Activated CD4-positive, alpha-beta T cell treated with anti-CD3 and anti-CD28 coated beads, Interleukin-2, amount 10 ng/mL, durations not matched to agents 7 days and 5 days (primary cell): Measurements from ENCODE around the gene RNF146. TPM values are rescaled to one million over a fixed set of nuclear protein-coding genes. Genes with fewer than 3 reads are reported as not detected.
"Not testable (repeated sequence)": the region's sequence is repeated elsewhere in the genome, so short reads cannot be mapped to it uniquely, and the experiment has no call there.

ENCODE experiments used
- CTCF ChIA-PET: fragments of 350-600 bp; sonication (Branson Sonifier 250); formaldehyde crosslinking; loops from one replicate; lab custom pipeline; 2021; ENCODE audit warnings: antibody characterized with exemption; lab: Charles Lee
- POLR2A ChIA-PET: fragments of 350-600 bp; sonication (Branson Sonifier 250); formaldehyde crosslinking; loops from one replicate; lab custom pipeline; 2021; ENCODE audit warnings: antibody characterized with exemption; lab: Charles Lee
- DNase-seq: peaks from one replicate; pipeline ENCODE4 v3.0.0-alpha.2; 2020
- H3K27ac Mint-ChIP-seq: one replicate; pipeline ENCODE4 v1.8.0; 2021; ENCODE audit warnings: mild to moderate bottlenecking, moderate library complexity, mixed read lengths
- H3K27me3 Mint-ChIP-seq: one replicate; pipeline ENCODE4 v1.8.0; 2021; ENCODE audit warnings: mixed read lengths
- H3K36me3 Mint-ChIP-seq: one replicate; pipeline ENCODE4 v1.8.0; 2021; ENCODE audit warnings: low read depth, mixed read lengths
- H3K4me1 Mint-ChIP-seq: one replicate; pipeline ENCODE4 v1.8.0; 2021; ENCODE audit warnings: mixed read lengths
- H3K4me3 Mint-ChIP-seq: one replicate; pipeline ENCODE4 v1.8.0; 2021; ENCODE audit warnings: mild to moderate bottlenecking, moderate library complexity, mixed read lengths
- H3K9me3 Mint-ChIP-seq: one replicate; pipeline ENCODE4 v1.8.0; 2021; ENCODE audit warnings: mixed read lengths
- total RNA-seq, 2 experiments: library from RNA; stranded (reverse); gene quantifications; one replicate each; pipeline ENCODE4 v1.2.3, GENCODE V29; 2021

Gene RNF146
- 10 to 100 TPM; 22.4 to 25.8 TPM for total RNA-seq

GRCh38 chr6:127266178-127266891 lies at the start of gene RNF146:
Gene RNF146 (plus strand): TSS chr6:127266864. CDS start chr6:127280339, 13,475 bp downstream.
- Mint-ChIP-seq H3K27me3 (peaks cover 9% of the 10 kb centered on the region), H3K4me3 (peak within 1 kb of the TSS; percentile 99), H3K27ac (peak within 1 kb of the TSS; percentile 99), H3K36me3 (peaks cover 13% of the 10 kb centered on the region), H3K9me3 (no peaks in the 10 kb centered on the region), H3K4me1 (peaks cover 41% of the 10 kb centered on the region)
- POLR2A ChIA-PET: interaction anchor here (0.7 kb wide), 2 partner anchors 35 to 250 kb away, joined by 3 to 6 read pairs; no protein-coding TSS in a partner anchor
- CTCF ChIA-PET: interaction anchor here (0.6 to 2.5 kb wide), 16 partner anchors 10 to 273 kb away, joined by 3 to 16 read pairs (median 4); no protein-coding TSS in a partner anchor
- DNase-seq: peak; percentile 71

GRCh38 chr6:127219869-127220268 lies 46.8 kb upstream of the RNF146 start:
- no peak overlapping the region for H3K4me3 Mint-ChIP-seq
- no peaks in the 10 kb centered on the region for H3K4me1 Mint-ChIP-seq
- ChIA-PET POLR2A (no interaction called here), CTCF (no interaction called here)
- DNase-seq: no peak
- peaks cover 10% of the 10 kb centered on the region for H3K27me3 Mint-ChIP-seq
- no peaks in the 10 kb centered on the region for H3K9me3 Mint-ChIP-seq
- H3K27ac Mint-ChIP-seq: no peak overlapping the region
- H3K36me3 Mint-ChIP-seq: no peaks in the 10 kb centered on the region

- H3K4me3 Mint-ChIP-seq: no peak overlapping the region
- no peak for DNase-seq
- ChIA-PET CTCF (no interaction called here), POLR2A (no interaction called here)
- peaks cover 10% of the 10 kb centered on the region for H3K27me3 Mint-ChIP-seq
- H3K36me3 Mint-ChIP-seq: no peaks in the 10 kb centered on the region
- no peaks in the 10 kb centered on the region for H3K4me1 Mint-ChIP-seq
- no peak overlapping the region for H3K27ac Mint-ChIP-seq
- H3K9me3 Mint-ChIP-seq: no peaks in the 10 kb centered on the region
These were observed 45.5 kb upstream of the RNF146 start for GRCh38 chr6:127221201-127221600.

GRCh38 chr6:127222418-127222817 lies 44.2 kb upstream of the RNF146 start:
- Mint-ChIP-seq H3K4me1 (no peaks in the 10 kb centered on the region), H3K27ac (no peak overlapping the region), H3K27me3 (peaks cover 9% of the 10 kb centered on the region), H3K36me3 (no peaks in the 10 kb centered on the region), H3K4me3 (no peak overlapping the region), H3K9me3 (no peaks in the 10 kb centered on the region)
- ChIA-PET CTCF (no interaction called here), POLR2A (no interaction called here)
- DNase-seq: no peak

- ChIA-PET CTCF (no interaction called here), POLR2A (no interaction called here)
- no peaks in the 10 kb centered on the region for H3K9me3 Mint-ChIP-seq
These were observed 41.2 kb upstream of the RNF146 start for GRCh38 chr6:127225497-127225896.

GRCh38 chr6:127233819-127234218 lies 32.8 kb upstream of the RNF146 start:
- H3K4me3 Mint-ChIP-seq, H3K4me1 Mint-ChIP-seq, H3K9me3 Mint-ChIP-seq, CTCF ChIA-PET, DNase-seq, POLR2A ChIA-PET, H3K27ac Mint-ChIP-seq, H3K36me3 Mint-ChIP-seq: not testable (repeated sequence)
- peaks cover 11% of the 10 kb centered on the region for H3K27me3 Mint-ChIP-seq

More at GRCh38 chr6:127225497-127225896, 41.2 kb upstream of the RNF146 start:
- Mint-ChIP-seq H3K4me1 (no peaks in the 10 kb centered on the region), H3K4me3 (no peak overlapping the region), H3K36me3 (no peaks in the 10 kb centered on the region), H3K27ac (no peak overlapping the region), H3K27me3 (peaks cover 5% of the 10 kb centered on the region)
- DNase-seq: no peak

GRCh38 chr6:127243501-127243900 lies 23.2 kb upstream of the RNF146 start:
- Mint-ChIP-seq H3K27ac (no peak overlapping the region), H3K4me1 (no peaks in the 10 kb centered on the region), H3K9me3 (no peaks in the 10 kb centered on the region), H3K36me3 (no peaks in the 10 kb centered on the region), H3K27me3 (peaks cover 6% of the 10 kb centered on the region), H3K4me3 (no peak overlapping the region)
- ChIA-PET CTCF (interaction anchor here (0.5 to 0.9 kb wide), 2 partner anchors 23 to 1545 kb away, joined by 3 read pairs; partner anchors contain the start of gene RNF146), POLR2A (no interaction called here)
- DNase-seq: no peak

GRCh38 chr6:127247114-127248096 lies 19.3 kb upstream of the RNF146 start:
- H3K4me1 Mint-ChIP-seq: no peaks in the 10 kb centered on the region
- H3K36me3 Mint-ChIP-seq: no peaks in the 10 kb centered on the region
- no peak overlapping the region for H3K27ac Mint-ChIP-seq
- no peak for DNase-seq
- H3K27me3 Mint-ChIP-seq: peaks cover 12% of the 10 kb centered on the region
- H3K9me3 Mint-ChIP-seq: no peaks in the 10 kb centered on the region
- CTCF ChIA-PET: no interaction called here
- H3K4me3 Mint-ChIP-seq: no peak overlapping the region
- POLR2A ChIA-PET: no interaction called here

GRCh38 chr6:127249621-127250020 lies 17.0 kb upstream of the RNF146 start:
- H3K9me3 Mint-ChIP-seq: no peaks in the 10 kb centered on the region
- POLR2A ChIA-PET: no interaction called here
- no peak overlapping the region for H3K4me3 Mint-ChIP-seq
- CTCF ChIA-PET: no interaction called here
- no peak for DNase-seq
- H3K27ac Mint-ChIP-seq: no peak overlapping the region
- H3K36me3 Mint-ChIP-seq: no peaks in the 10 kb centered on the region
- H3K4me1 Mint-ChIP-seq: no peaks in the 10 kb centered on the region
- H3K27me3 Mint-ChIP-seq: peaks cover 11% of the 10 kb centered on the region

GRCh38 chr6:127255286-127255685 lies 11.4 kb upstream of the RNF146 start:
- POLR2A ChIA-PET: no interaction called here
- H3K36me3 Mint-ChIP-seq: no peaks in the 10 kb centered on the region
- no peaks in the 10 kb centered on the region for H3K4me1 Mint-ChIP-seq
- no peak overlapping the region for H3K27ac Mint-ChIP-seq
- no peak overlapping the region for H3K4me3 Mint-ChIP-seq
- no peak for DNase-seq
- H3K27me3 Mint-ChIP-seq: peaks cover 24% of the 10 kb centered on the region
- H3K9me3 Mint-ChIP-seq: no peaks in the 10 kb centered on the region
- CTCF ChIA-PET: interaction anchor here (0.6 kb wide), 2 partner anchors 47 to 174 kb away, joined by 3 to 4 read pairs; no protein-coding TSS in a partner anchor

- no peak overlapping the region for H3K4me3 Mint-ChIP-seq
- H3K36me3 Mint-ChIP-seq: peaks cover 3% of the 10 kb centered on the region
- peaks cover 28% of the 10 kb centered on the region for H3K27me3 Mint-ChIP-seq
- POLR2A ChIA-PET: no interaction called here
- H3K4me1 Mint-ChIP-seq: peaks cover 18% of the 10 kb centered on the region
- DNase-seq: no peak
- CTCF ChIA-PET: interaction anchor here (0.6 to 0.7 kb wide), 2 partner anchors 10 to 163 kb away, joined by 4 to 5 read pairs; no protein-coding TSS in a partner anchor
- H3K9me3 Mint-ChIP-seq: no peaks in the 10 kb centered on the region
- H3K27ac Mint-ChIP-seq: no peak overlapping the region
These were observed 3.8 kb upstream of the RNF146 start for GRCh38 chr6:127262896-127263295.

- POLR2A ChIA-PET: no interaction called here
- CTCF ChIA-PET: interaction anchor here (0.6 kb wide), 1 partner anchor 162 kb away, joined by 5 read pairs; no protein-coding TSS in a partner anchor
These were observed 3.2 kb upstream of the RNF146 start for GRCh38 chr6:127263481-127263880.

More at GRCh38 chr6:127263481-127263880, 3.2 kb upstream of the RNF146 start:
- peaks cover 24% of the 10 kb centered on the region for H3K4me1 Mint-ChIP-seq
- DNase-seq: no peak
- no peak overlapping the region for H3K27ac Mint-ChIP-seq
- peaks cover 28% of the 10 kb centered on the region for H3K27me3 Mint-ChIP-seq
- no peaks in the 10 kb centered on the region for H3K9me3 Mint-ChIP-seq
- peaks cover 3% of the 10 kb centered on the region for H3K36me3 Mint-ChIP-seq
- H3K4me3 Mint-ChIP-seq: no peak overlapping the region
